ENCODE measurements around the gene PTBP1.

PTBP1 gene

DNA sequence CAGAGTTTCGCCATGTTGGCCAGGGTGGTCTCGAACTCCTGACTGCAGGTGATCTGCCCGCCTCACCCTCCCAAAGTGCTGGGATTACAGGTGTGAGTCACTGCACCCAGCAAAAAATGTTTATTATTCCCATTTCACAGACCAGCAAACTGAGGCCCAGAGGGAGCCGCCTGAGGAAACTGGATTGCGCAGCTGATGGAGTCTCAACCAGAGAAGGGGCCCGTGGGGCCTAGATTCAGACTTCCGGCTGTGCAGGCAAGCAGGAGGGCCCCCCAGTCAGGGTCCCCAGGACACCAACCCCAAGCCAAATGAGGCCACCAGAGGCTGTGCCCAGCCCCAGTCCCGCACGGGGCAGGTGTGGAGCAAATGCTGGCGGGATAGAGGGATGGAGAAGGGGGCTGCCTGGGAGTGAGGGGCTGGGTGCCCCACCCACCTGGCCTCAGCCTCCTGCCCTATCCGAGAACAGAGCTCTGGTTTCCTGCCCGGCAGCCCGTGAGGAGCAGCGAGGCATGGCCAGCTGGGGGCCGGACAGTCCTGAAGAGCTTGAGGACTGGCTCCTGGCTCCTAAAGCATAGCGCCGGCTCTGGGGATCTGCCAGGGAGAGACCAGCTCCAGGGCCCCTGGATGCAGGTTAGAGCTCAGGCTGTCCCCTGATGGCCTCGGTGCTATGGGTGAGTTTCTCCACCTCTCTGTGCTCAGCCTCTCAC lies 24.4 kb upstream of the PTBP1 start:
- no peak for DNase-seq

DNA sequence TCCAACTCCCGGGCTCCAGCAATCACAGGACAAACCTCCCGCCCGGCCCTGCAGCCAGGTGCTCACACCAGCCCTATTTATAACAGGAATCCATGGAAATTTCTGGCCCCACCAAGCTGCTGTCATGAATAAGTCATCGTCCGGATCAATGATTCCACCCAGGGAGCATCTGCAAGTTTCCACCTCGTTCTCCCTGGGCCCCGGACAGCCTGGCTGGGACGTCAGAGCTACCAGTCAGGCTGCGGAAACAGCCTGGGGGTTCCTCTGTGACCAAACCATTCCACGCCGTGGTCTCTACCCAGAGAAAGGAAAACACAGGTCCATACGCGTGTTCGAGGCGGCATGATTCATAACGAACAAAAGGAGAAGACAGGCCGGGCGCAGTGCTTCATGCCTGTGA lies 20.7 kb upstream of the PTBP1 start:
- DNase-seq: no peak

DNA sequence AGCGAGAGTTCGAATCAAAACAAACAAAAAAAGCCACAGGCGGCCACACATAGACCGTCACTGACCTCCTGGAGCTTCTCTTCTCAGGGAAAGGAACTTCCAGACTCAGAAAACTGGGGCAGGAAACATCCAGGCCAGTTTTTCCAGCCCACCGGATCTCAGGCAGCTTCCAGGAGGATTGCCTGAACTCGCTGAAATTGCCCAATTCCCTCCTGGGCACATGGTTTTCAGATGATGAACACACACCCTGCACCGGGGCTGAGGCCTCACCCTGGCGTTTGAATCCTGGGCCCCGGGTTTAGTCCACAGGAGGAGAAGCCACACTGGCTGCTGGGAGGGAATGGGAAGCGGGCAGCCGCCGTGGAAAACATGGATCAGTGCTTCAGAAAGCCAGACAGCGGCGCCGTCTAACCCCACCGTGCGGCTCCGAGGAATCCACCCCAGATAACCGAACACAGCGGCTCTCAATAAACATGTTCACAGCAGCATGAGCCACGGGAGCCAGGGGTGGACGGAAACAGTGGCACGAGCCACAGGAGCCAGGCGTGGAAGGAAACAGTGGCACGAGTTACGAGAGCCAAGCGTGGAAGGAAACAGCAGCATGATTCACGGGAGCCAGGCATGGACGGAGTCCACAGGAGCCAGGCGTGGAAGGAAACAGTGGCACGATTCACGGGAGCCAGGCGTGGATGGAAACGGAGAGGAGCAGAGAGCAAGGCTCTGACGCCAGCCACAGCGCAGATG lies 18.2 kb upstream of the PTBP1 start:
- no peak for DNase-seq

DNA sequence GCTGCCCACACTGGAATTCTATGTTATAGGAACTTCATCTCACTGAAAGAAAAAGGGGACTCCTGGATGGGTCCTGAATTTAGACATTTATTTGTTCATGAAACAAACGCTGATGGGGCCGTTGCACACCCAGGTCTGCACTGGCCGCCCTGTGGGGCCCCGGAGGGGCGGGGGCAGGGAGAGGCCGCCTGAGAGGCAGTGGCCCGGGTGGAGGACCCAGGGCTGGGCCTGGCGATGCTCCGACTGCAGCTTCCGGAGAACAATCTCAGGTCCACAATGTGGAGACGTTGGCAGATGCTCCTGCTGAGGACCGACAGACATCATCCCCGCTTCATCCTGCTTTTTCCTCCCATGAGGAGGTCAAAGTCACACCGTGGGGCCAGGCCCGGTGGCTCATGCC lies 16.3 kb upstream of the PTBP1 start:
- DNase-seq: no peak

DNA sequence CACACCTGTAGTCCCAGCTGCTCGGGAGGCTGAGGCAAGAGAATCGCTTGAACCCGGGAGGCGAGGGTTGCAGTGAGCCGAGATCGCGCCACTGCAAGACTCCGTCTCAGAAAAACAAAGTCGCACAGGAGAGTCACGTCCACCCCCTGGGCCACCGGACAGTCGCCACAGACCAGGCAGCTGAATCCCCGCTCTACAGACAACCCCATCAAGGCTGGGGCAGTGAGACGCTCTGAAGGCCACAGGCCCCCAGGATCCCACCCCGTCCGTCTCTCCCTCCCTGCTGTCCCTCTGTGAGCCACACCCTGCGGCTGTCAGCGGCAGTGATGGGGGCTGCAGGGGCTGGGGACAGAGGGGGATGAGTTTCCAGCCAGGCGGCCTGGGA lies 15.5 kb upstream of the PTBP1 start:
- no peak for DNase-seq

DNA sequence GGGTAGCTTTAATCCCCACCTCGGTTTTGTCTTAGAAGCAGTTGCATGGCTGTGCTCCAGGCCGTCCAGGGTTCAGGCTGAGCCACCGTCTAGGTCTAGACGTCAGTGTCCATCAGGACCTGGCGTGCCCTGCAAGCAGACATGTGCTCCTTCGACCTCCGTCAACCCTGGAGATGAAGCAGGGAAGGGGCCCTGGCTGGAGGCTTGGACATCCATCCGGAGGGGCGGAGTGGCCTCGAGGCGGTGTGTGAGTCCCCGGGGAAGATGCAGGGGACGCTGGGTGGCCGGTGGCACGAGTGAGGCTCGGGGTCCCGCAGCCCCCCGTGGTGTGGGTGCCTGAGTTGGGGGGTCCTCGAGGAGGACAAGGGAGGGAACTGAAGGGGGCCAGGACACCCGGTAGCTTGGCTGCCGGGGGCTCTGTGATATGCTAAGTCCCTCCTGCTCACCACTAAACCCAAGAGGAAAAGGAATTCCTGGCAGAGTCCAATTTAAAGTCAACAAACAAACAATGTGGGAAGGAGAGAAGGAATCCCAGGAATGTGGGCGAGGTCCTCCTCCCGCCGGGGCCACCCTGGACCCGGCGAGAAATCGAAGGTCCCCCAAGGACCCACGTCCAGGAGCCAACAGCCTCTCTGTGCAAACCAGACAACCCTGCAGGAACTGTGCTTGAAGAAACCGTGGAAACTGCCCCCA lies 14.9 kb upstream of the PTBP1 start:
- no peak for DNase-seq

DNA sequence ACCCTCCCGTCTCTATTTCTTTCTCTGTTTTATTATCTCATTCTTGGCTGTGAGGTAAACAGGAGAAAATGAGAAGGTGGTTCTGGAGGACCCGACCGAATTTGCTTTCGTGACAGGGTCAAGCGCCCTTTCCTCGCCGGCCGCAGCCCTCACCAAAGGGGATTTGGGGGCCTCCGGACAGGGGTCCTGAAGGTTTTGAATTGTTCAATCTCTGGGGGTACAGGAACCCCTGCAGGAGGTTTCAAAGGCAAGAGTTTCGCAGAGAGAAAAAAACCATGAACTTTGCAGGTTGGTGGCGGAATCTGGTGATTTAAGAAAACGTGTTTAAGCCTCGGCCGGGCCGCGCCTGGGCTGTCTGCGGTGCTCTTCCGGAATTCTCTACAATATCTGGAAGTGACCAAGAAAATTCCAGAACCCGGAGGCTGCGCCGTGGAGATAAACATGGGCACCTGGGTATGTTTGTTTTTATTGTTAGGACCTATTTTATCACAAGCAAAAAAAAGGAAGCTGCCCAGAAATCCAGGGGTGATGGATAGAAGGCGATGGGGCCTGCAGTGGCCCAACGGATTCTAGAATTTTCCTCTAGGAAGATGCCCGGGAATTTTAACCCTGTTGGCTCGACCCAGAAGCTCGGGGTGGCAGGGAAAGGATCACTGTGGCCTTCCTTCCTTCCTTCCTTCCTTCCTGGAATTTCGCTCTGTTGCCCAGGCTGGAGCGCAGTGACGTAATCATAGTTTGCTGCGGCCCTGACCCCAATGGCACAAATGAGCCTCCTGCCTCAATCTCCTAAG lies 14.2 kb upstream of the PTBP1 start:
- DNase-seq: no peak

DNA sequence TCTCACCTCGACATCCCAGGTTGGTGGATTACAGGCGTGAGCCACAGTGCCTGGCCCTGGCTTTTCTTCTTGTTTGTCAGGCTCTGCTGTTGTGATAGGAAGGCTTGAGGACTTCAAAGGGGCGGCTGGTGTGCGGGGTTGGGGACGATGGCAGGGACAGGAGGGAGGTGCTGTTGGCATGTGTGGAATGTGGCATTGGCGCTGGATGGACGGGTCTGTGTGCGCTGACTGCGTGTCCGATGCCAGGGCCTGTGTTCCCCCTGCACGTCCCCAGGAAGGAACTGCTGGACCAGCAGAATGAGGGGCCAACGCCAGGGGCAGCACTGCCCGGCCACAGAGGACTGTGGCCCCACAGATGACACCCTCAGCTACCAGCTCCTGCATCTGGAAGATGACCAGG lies 12.7 kb upstream of the PTBP1 start:
- no peak for DNase-seq

DNA sequence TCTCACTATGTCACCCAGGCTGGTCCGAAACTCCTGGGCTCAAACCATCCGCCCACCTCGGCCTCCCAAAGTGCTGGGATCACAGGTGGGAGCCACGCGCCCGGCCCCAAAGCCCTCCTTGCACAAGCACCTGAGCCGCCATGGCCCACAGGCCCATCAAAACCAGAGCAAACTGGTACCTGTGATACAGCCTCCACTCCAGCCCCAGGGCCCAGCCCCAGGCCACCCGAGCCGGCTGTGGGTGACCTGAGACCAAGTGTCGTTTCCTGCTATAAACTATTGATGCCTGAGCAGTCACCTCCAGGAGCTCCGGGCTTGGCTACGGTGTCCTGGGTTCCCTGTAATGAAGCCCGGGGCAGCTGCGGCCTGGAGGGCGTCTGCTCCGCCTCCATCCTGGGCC lies 9.7 kb upstream of the PTBP1 start:
- DNase-seq: no peak

DNA sequence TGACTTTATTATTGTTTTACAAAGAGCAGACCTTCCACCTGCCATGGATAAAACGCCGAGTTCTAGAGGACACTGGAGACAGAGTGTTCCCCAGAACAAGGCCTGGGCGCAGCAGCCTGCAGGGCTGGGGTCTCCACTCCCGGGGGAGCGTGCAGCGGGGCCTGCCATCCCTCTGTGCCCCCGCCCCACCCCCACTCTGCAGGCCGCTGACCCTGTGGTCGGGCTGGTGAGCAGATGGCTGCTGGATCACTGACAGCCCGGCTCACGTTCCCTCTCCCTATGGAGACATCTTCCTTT lies 8.6 kb upstream of the PTBP1 start:
- no peak for DNase-seq

DNA sequence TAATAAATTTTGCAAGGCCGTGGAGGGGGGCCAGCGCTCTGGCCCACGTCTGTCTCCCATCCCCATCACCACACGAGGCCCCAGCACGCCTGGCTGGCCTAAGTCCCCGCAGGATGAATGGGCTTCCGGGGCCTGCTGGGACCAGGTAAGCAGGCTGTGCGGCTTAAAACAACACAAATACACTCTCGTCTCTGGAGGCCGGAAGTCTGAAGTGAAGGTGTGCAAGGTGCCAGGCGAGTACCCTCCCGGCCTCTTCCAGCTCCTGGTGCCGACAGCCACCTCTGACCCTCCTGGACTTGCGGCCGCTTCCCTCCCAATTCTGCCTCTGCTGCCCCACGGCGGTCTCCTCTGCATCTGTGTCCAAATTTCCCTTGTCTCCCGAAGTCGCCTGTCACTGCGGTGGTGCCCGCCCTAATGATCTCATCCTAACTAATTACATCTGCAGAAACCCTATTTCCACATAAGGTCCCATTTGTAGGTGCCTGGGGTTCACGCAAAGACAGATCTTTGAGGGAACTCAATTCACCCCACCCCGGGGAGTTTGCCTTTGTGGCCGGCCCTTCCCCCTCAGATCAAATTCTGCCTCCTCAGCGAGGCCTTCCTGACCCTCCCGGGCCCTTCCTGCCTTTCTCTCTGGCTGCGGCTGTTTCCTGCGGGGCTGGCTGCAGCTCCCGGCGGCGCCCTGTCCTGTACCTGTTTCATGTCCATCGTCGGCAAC lies 8.1 kb upstream of the PTBP1 start:
- DNase-seq: peak; percentile 13

DNA sequence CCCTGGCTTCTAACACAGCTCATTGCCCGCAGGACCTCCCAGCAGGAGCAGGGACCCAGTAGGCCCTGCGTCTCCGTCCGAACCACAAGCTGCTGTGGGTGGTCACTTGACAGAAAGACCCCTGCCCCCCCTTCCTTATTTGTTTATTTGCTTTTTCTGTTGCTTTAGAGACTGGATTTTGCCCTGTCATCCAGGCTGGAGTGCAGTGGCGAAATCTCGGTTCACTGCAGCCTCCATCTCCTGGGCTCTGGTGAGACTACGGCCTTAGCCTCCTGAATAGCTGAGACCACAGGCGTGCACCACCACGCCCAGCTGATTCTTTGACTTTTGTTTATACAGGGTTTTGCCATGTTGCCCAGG lies 7.6 kb upstream of the PTBP1 start:
- no peak for DNase-seq

DNA sequence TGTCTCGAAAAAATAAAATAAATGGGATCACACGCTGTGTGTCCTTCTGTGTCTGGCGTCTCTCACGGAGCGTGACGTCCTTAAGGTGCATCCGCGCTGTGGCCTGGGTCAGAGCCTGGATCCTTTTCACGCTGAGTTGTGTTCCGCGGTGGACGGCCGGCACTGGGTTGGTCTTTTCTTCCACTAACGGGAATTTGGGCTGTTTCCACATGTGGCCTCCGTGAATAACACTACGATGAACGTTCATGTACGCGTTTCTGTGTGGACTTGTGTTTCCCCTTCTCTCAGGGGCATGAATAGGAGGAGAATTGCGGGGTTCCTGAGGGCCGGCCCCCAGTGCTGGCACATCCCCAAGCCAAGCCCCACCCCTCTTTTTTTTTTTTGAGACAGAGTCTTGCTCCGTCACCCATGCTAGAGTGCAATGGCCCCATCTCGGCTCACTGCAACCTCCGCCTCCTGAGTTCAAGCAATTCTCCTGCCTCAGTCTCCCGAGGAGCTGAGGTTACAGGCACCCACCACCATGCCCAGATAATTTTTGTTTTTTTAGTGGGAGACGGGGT lies 6.2 kb upstream of the PTBP1 start:
- no peak for DNase-seq

DNA sequence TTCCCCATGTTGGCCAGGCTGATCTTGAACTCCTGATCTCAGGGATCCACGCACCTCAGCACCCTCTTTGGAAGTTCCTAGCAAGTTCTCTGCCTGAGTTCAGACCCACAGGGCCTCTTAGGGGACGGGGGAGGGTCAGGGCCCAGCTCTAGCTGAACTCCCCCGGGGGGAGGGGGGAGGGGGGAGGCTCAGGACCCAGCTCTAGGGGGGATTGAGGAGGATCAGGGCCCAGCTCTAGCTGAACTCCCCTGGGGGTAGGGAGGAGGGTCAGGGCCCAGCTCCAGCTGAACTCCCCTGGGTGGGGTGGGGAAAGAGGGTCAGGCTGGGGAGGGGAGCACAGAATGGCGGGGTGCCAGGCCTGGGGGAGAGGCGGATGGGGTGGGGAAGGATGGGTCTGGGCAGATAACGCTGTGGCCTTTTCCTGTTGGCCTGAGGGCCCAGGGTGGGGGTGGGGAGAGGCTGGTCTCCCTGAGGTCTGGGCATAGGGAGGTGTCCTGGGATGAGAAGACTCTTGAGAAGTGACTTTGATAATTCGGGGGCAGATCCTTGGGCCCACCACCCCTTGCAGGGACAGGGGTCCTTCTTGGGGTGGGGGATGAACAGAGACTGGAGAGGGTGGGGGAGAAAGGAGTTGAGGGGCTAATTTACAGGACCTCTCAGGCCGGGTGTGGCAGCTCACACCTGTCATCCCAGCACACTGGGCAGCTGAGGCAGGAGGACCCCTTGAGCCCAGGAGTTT lies 5.5 kb upstream of the PTBP1 start:
- DNase-seq: no peak

DNA sequence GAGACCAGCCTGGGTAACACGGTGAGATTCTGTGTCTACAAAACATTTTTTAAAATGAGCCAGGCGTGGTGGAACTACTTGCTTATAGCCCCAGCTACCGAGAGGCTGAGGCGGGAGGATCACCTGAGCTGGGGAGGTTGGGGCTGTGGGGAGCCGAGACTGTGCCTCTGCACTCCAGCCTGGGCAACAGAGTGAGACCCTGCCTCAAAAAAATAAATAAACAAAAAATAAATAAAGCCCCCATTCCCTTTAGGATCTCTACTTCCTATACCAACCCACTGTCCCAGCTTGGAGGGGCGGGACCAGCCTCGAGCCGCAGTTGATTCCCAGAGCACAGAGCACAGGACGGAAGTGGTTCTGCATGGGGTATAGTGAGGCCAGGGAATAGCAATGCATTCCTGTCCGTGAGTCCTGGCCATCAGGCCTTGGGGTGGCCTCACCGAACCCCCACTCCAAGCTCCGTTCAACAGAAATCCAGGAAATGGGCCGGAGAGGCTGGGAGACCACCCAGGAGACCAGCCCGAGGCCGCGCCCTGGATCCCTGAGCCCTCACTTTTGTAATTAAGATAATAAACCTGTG lies 4.9 kb upstream of the PTBP1 start:
- no peak for DNase-seq

DNA sequence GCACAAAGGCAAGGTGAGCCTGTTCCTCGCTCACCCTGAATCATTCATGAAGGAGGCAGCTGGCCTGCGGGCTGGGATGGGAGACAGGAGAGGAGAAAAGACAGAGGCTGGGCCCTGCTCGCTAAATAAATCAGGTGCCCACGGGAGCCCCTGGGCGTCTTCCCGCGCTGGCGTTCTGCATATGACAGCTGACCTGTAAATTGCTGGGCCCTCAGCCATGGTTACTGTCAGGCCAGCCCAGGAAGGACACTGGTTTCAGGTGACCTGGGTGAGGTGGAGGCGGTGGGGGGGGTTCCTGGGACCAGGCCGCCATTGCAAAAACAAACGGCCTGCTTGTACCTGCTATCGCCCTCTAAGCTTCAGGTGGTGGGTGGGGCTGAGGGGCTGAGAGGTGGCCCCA lies 3.4 kb upstream of the PTBP1 start:
- DNase-seq: no peak

DNA sequence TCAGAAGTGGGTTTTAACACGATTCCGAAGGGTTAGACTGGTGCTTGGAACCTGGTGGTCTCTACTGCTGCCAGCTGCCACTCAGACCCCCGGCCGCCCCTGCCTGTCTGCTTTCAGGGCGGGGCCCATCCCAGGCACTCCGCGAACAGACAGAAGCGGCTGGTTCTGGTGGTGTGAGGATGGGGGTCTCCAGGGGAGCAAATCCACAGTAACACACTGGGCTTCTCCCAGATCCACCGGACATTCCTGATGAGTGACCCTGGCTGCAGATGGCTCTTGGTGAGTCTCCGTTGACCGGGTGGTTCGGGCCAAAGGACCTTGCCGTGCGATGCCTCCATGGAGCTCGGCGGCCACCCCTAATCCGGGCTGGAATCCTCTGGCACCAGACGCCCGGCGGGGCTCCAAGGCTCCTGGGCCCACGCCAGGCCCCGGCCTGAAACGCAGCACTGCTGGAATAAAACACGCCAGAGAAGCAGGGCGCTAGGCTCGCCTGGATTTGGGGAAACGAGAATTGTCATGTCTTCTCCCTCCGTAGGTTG lies 2.1 kb upstream of the PTBP1 start:
- DNase-seq: no peak

DNA sequence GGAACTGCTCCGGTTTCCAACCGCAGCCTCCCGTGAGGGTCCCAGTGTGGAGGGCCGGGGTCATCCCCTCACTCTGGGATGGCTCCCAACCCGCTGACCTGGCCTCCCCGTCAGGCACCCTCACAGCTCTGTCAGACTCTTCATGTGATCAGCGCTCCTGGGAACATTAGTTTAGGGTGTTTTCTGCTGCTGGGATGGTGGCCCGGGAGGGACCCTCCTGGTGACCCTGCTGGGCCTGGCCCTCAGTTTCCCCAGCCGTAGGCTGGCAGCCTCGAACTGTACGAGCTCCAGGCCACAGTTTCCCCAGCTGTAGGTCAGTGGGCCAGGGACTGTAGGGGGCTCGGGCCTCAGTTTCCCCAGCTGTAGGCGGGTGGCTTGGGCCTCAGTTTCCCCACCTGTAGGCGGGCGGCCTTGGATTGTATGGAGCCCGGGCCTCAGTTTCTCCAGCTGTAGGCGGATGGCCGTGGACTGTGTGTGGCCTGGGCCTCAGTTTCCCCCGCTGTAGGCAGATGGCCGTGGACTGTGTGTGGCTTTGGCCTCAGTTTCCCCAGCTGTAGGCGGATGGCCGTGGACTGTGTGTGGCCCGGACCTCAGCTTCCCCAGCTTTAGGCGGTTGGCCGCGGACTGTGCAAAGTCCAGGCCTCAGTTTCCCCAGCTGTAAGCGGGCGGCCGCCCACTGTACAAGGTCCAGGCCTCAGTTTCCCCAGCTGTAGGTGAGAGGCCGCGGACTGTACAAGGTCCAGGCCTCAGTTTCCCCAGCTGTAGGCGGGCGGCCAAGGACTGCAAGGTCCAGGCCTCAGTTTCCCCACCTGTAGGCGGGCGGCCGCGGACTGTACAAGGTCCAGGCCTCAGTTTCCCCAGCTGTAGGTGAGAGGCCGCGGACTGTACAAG lies 1.3 kb upstream of the PTBP1 start:
- no peak for DNase-seq

DNA sequence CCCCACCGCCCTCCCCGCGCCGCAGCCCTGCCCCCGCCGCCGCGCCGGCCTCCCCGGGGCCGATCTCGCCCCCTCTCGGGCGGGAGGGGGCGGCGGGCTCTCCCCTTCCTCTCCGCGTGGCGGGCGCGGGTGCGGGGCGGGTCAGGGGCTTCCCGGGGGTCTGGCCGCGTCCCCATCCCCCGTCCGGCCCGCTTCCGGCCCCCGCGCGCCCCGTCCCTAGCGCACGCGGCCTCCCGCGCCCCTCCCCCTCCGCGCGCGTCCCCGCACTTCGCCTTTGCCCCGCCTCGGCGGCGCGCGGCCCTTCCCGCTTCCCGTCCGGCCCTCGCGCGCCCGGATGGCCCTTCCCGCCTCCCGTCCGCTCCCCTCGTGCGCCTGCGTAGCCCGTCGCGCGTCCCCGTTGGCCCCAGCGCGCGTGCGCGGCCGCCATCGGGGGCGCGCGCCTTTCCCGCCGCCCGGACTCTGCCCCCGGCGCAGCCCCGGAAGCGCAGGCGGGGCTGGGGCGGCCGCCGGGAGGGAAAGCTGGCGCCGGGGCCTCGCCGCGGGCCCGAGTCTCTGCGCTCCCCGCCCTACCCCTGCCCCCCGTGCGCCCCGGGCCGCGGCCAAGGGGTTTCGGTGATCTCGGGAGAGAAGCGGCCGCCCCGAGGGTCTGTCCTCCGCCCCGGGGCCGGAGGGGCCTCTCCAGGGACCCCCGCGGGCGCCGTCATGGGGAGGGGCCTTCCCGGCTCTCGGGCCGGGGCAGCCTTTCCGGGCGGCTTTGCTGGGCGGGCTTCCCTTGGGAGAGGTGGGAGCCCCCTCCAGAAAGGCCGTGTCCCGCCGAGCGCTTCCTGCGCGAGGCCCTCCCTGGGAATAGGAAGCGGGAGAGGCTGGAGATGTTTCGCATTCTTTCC lies 519 bp downstream of the PTBP1 start:
- peak; percentile 14 to 67 for DNase-seq
